ENCODE results near the gene ZFP36L1. TPM values are rescaled to one million over a fixed set of nuclear protein-coding genes. Genes with fewer than 3 reads are reported as not detected.
A peak's percentile ranks its signal among the peaks of the same experiment; 100 is the strongest.

The ZFP36L1 gene
- total RNA-seq, 1 donor from 2014 or later: 398 TPM

DNA sequence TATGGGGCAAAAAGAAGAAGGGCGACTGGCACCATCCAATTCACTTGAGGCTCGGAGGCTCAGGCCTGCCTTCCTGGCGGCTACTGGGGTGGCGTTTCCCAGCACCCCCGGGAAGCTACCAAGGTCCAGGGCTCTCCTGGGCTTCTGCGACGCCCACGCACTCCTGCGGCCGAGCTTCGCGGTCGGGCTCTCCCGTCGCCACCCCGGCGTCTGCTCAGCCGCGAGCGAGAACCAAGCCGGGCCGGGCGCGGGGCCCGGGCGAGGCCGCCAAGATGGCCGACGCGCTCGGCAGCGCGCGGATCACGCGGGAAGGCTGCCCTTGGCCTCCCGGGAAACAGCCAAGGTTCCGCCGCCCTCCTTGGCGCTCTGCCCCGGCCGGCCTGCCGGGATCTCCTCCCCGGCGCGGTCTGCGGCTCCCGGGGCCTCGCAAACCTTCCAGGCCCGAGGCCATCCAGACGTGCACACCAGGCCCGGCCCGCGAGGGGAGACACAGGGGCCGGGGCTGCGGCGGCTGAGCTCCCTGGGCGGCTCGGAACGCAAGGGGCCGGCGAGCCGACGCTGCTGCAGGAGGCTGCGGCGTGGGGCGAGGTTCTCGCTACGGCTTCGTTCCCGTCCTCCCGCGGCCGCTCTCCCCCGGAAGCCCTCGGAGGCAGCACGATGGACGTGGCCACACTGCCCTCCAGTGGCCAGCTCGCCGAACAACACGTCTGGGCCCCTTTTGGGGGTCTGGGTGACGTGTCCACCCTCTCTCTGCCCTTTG is 23.5 kb upstream of the ZFP36L1 start:
- peak; percentile 90 for DNase-seq (ENCODE audit: low spot score)

DNA sequence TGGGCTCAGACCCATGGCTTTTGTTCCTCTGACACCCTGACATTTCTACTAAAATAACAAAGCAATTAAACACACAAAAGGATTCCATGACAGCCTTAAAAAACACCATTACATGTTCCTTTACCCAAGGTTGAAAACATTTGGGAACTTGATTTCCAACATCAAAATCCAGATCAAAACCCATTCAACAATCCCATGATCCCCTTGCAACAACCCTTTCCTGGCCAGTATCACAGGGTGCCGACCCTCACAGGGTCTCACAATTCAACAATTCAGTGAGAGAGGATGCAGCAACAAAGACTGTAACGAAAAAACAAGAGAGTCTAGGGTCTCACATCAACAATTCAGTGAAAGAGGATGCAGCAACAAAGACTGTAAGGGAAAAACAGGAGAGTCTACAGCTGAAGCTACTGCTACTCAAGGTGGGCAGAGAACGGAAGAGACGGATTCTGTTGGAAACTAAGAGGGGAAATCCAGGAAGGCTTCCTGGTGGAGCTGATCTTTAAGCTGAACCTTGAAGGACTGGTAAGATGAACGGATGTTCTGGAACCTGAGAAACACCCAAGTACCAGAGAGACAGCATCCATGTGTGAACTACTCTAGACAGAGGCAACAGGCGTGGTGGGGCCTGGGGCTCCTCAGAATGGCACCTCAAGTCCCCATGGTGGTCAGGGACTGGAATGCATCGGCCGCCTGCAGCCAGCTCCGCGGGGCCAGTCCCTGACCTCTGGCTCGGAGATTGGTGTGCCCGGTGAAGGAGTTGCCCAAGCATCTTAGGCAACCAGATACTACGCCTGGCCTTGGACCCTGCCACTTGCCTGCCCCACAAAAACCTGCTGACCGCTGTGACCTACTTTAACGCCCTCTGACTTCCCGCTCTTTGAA is 22.7 kb upstream of the ZFP36L1 start:
- DNase-seq (ENCODE audit: low spot score): no peak

DNA sequence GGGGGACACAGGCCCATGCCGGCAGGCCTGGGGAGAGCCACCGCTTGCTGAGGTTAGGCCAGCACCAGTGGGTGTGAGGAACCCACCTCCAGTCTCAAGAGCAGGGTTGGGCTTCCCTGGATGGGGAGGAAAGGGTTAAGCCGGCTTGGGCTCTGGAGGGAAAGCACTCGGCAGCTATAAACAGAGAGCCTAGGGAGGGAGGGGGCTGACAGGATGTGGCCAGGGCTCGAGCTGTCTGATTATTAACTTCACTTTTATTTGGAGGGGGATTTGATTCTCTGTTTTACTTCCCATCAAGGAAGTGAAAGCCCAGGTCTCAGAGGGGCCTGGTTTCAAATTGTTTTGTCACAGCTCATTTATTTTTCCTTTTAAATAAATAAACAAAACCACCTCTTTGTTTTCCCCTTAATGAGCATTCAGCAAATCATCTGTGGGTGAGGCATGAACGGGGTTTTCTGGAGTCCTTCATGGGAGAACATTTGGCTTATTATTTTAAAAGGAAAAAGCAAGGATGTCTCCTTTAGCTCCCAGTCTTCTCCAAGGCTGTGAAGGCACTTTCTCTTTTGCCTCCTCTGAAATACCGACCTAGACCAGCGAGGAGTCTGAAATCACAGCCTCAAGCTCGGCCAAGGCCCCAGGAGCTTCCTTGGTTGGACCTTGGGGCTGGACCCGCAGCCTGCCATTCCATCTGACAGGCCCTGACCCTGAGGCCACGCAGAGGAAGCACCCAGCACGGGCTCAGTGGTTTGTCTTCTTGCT is 21.9 kb upstream of the ZFP36L1 start:
- peak; percentile 45 for DNase-seq (ENCODE audit: low spot score)

DNA sequence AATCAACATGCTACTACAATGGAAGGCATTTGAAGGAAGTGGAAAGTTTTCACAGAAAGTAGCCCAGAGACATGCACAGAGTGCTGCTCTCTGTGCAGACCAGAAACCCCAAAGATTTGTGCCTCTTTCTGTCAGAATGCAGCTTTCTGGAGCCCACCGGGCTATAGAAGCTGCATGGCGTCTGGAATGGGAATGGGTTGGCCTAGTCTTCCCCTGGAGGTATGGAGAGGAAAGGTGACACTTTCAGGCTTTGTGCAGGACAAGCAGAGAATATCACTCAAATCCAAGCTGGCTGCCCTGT is 21.3 kb upstream of the ZFP36L1 start:
- DNase-seq (ENCODE audit: low spot score): no peak

DNA sequence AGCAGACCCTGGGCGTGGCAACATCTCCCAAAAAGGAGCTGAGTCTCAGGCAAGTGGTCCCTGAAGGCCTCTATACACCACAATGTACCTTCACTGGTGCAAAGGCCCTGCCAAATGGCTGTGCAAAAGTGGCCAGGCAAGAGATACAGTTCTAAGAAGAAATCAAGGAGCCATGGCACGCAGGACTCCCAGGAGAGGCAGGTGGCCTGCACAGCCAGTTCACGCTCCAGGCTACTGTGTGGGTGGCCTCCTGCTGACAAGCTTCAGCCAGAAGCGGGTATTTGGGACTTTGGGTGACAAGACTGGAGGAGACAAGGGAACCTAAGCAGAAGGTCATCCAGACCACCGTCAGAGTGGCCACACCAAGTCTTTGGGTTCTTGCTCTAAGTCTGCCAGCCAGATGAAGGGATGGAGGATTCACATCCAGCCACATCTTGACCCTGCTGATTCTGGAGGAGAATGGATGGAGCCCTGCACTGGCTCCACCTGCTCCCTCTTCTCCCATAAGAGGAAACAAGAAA is 20.5 kb upstream of the ZFP36L1 start:
- no peak for DNase-seq (ENCODE audit: low spot score)

DNA sequence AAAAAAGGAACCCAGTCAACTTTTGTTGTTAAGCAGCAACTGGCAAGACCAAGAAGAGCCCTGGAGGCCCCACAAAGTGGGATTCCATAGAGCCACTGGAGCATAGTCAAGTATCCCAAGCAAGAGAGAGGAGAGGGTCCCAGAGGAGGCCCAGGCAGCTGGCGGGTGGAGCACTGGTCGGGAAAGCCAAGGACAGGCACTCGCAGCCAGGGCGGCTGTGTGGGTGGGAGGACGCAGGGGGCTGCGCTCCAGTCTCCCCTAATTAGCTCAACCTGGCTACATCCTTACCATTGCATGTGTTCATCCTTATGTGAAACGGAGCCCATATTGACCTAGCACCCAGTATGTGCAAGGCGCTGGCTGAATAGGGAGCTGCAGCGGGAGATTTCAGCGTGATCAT is 18.3 kb upstream of the ZFP36L1 start:
- DNase-seq (ENCODE audit: low spot score): no peak

DNA sequence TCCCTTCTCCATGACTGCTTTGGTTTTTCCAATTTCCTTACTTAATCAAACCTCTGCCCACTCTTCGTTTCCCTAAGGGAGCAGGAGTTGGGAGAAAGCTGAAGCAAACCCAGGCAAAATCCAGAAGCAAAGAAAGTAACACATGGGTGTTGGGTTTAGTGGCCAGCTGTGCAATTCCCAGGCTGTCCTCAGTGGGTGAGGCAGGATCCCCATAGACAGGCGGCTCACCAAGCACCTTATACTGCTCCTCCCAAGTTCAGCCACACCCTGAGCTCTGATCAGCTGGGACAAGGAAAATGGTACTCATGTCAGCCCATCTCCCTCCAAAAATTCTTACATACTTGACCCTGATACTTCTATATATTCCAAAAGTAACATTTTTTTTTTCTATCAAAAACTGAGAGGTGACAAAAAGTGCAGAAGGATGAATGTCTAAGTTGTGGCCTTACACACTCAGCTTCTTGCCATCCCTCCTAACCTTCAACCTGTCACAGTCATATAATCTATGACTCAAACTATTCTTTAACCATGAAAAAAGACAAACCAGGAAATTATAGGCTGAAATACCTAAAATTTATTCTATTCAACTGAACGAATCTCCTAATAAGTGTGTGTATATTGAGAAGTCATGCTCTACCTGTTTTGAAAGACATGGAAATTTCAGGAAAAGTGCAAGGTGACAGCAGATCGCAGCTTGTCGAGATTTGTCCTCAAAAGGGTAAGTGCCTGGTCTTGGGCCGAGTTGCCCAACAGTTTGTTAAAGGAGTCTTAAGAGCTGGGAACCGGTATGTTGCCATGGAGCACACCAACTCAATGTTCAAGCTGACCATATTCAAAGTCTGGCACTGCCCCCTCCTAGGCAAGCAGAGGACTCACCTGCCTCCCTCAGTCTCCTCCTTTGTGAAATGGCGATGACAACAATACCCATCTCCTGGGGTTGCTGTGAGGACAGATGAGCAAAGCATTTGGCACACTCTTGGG is 17.6 kb upstream of the ZFP36L1 start:
- DNase-seq (ENCODE audit: low spot score): no peak

DNA sequence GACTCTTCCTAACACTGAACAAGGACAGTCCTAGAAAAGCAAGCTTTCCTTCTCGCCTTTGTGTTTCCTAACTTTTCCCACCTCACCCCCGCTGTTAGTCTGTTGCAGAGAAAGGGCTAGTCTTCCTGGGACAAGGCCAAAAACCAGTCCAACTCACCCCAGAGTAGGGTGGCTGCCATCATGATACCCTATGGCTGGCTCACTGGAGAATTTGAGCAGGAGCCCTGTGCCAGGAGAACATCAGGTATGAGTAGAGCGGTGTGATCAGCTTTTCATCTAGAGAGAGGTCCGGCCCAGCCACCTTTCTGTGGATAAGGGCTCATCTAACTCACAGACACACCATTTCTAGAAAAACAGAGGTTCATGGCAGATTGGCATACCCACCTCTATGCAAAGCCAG is 16.7 kb upstream of the ZFP36L1 start:
- no peak for DNase-seq (ENCODE audit: low spot score)

DNA sequence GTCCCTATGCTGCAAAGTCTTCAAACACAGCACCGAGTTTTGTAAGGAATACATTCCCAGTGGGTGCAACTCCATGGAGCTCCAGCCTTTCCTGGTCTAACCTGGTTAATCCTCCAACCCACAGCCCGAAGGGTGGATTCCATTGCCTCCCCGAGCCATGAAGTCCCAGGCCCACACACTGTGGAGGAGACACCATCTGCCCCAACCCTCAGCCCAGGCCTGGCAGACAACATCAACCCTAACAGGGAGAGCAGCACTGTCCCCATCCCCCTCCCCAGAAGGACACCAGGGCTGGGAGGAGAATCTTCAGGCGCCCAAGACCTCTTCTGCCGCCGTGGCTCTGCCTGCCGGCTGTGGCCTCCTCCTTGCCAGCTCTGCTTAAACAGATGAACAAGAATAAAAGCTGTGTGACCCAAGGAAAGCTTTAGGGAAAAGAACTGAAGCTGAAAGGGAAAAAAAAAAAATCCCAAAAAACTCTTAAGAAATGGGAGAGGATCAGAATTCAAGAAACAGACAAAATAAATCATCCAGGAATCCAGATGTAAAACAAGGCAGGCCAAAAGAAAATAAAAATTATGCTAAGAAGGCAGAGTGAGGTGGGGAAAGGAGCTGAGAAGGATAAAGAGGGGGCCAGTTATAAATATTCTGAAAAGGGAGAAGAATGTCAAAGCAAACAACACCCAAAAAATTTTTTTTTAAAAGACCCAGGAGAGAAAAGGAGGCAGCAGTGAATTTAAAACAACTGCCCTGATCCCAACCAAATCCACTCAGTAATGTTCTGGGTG is 16.0 kb upstream of the ZFP36L1 start:
- DNase-seq (ENCODE audit: low spot score): no peak

DNA sequence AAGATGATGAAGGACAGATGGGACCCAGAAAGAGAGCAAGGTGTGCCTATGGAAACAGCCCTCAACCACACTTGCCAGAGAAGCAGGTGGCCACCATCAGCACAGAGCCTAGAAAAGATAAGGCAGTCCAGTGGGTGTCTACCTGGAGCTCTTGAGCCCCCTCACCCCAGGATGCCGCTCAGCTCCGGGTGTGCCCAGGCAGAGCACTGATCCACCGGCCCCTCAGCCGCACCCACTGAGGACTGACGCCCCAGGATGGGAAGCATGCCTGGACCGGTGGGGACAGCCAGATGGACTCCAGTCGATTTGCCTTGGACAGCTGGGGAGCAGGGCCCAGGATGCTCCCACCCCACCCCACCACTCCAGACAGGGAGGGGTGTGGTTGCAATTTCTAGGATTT is 15.1 kb upstream of the ZFP36L1 start:
- DNase-seq (ENCODE audit: low spot score): no peak

DNA sequence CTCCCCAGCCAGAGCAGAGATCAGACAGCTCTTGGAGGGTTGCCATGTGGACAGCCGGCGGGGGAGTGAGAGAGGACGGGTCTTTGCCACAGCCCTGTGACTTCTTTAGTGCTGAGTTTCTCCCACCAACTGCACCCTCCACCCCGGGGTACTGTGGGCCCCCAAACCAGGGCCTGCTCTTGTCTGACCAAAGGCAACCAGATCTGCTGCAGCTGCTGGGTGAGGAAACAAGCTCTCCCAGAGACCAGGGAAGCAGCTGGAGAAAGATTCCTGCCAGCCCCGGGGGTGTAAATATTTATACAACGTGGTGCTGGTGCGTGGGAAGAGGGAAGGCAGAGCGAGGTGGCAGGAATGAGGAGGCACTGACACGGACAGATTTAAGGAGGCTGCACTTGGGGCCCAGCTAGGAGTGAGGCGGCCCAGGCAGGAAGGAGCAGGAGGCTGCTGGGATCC is 14.3 kb upstream of the ZFP36L1 start:
- peak; percentile 66 for DNase-seq (ENCODE audit: low spot score)

DNA sequence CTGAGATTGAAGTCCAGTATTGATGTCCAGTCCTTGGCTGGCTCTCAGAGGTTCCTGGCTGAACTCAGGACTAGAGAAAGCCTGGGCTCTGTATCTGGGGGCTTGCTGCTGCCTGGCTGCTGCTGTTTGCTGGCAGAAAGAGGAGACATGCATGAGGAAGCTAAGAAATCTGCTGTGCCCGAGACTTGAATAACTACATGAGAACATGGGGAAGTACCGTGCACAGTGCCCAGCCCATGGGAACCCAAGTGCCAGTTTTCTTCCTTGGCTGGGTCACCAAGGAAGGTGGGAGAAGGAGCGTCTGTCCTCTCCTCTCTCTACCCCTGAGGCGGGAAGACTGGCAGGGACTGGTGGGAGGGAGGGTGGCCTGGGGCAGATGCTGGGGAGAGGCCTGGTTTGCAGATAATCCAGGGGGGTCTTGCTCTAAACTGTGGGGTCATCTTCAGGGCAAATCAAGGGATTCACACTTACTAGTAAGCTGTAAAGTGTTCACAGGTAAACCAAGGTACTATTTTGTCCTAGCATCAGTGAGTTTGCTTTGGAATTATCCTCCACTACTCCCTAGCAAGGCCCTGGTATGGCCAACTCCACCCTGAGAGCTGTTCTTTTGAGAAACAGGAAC is 13.8 kb upstream of the ZFP36L1 start:
- DNase-seq (ENCODE audit: low spot score): no peak

DNA sequence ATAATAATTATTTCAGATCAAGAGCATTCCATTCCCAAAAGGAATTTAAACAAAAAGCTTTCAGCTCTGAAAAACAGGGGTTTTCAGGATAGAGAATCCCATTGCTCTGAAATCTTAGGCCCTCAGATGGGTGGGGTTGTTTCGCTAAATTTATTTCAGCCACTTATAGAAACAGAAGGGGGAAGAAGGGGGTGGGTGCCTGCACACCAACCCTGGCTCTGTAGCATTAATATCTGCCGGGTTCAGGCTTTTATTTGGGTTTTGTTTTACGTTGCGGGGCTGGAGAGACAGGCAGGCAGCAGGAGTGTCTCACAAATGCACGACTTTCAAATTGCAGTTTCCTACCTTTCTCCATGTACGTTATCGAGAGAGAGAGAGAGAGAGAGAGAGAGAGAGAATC is 12.5 kb upstream of the ZFP36L1 start:
- no peak for DNase-seq (ENCODE audit: low spot score)

DNA sequence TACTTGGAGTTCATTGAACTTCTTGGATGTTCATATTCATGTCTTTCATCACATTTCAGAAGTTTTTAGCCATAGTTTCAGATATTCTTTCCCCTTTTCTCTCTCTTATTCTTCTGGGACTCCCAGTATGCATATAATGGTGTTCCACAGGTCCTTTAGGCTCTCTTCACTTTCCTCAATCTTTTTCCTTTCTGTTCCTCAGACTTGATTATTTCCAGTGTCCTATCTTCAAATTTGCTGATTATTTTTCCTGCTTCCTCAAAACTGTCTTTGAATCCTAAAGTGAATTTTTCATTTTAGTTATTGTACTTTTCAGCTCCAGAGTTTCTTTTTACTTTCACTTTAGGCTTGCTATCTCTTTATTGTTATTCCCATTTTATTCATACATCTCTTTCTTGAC is 8.8 kb upstream of the ZFP36L1 start:
- no peak for DNase-seq (ENCODE audit: low spot score)

DNA sequence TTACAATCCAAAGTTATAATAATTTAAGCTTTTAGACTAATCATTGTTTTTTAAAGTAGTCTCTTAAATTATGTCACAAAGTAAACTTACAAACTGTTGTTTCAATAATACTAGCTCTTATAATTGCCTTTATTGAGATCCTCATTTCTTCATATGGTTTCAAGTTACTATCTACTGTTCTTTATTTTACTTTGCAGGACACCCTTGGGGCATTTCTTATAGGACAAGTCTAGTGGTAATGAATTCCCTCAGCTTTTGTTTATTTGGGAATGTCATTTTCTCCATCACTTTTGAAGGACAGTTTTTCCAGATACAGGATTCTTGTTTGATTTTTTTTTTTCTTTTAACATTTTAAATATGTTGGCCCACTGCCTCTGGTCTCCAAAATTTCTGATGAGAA is 8.1 kb upstream of the ZFP36L1 start:
- no peak for DNase-seq (ENCODE audit: low spot score)

DNA sequence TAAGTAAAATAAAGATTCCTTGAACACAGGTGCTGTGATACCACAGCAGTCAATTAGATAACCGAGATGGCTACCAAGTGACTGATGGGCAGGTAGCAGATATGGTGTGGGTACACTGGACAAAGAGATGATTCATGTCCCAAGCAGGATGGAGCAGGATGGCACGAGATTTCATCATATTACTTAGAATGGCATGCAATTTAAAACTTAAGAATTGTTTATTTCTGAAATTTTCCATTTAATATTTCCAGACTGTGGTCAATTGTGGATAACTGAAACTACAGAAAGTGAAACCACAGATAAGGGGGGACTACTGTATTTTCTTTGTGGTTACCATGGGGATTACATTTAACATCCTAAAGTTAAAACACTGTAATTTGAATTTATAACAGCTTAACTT is 7.5 kb upstream of the ZFP36L1 start:
- DNase-seq (ENCODE audit: low spot score): no peak

DNA sequence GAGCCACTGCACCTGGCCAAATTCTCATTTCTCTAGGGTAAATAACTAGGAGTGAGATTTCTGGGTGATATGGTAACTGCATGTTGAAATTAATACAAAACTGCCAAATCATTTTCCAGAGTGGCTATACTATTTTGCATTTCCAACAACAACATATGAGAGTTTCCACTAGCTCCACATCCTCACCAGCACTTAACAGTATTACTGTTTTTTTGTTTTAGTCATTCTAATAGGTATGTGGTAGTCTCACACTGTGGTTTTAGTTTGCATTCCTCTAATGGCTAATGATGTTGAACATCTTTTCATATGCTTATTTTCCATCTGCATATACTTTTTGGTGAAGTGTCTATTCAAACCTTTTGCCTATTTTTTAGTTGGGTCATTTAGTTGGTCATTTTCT is 5.8 kb upstream of the ZFP36L1 start:
- no peak for DNase-seq (ENCODE audit: low spot score)

DNA sequence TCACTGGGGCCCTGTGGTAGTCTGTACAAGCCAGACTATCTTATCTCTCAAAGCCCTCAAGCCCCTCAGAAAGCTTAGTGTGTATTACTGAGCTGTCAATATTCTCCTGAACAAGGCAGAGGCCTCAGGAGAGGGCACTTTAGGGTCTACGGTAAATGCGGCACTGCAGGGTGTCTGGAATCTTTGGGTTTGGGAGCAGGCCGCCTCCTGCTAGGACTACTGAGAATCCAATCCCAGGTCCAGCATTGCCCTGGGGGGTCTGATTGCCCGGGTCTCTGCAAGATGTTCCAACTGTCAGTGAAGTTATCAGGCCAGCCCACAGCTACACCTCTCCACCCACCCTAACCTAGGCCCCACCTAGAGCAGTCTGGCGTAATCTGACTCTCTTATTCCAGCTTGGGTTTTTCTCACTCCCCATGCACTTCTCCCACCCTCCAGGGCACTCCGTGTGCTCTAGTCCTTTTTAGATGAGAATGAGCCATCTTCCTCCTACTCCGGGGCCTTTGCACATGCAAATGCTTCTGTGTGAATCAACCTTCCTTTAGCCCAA is 4.3 kb upstream of the ZFP36L1 start:
- no peak for DNase-seq (ENCODE audit: low spot score)

DNA sequence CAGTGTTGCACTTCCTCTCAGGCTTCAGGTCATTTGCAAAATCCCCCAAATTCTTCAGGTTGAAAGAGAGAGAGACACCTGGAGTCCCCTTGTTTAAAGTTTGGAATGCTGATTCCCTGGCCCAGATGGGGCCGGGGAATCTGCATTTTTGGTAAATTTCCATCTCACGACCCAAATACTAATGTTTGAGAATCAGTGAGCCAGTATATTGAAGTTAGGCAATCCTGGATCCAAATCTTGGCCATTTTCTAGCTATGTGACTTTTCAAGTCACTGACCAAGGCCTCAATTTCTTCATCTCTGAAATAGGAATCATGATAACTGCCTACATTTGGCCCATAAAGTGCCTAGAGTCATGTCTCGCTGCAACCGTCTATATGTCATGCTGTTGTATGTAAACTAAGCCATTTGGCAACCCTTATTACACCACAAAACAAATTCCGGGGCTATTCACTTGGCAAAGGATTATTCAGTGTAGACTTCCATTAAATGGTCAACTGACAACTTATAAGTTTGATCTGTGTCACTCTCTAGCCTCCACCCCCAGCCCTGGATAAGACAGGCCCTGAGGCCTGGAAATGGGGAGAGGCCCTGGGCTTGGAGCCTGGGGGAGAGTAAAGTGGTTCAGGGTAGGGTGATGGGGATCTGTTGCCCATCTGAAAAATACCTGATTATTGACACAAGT is 3.7 kb upstream of the ZFP36L1 start:
- no peak for DNase-seq (ENCODE audit: low spot score)
